Sigmoid colon (tissue), 7 donors: ENCODE data around the gene SOWAHA. TPM values are rescaled to one million over a fixed set of nuclear protein-coding genes. Genes with fewer than 3 reads are reported as not detected.
A peak's percentile ranks its signal among the peaks of the same experiment; 100 is the strongest.

ENCODE experiments used
- DNase-seq: peaks from one replicate; pipeline ENCODE4 v3.0.0-alpha.2; 2019
- H3K27ac ChIP-seq, 4 donors: fragments of 200-600 bp; sonication (generic); one replicate each; pipeline ENCODE4 v1.5.1; 2016 to 2019; ENCODE audit warnings: mild to moderate bottlenecking in 1 of 4
- H3K27me3 ChIP-seq, 3 donors: fragments of 200-600 bp; sonication (generic); one replicate each; pipeline ENCODE4 v1.5.1; 2019; ENCODE audit warnings: mild to moderate bottlenecking in 1 of 3
- H3K36me3 ChIP-seq, 4 donors: fragments of 200-600 bp; sonication (generic); one replicate each; pipeline ENCODE4 v1.5.1; 2016 to 2019
- H3K4me1 ChIP-seq, 4 donors: fragments of 200-600 bp; sonication (generic); one replicate each; pipeline ENCODE4 v1.5.1; 2017 to 2019
- H3K4me3 ChIP-seq, 4 donors: fragments of 200-600 bp; sonication (generic); one replicate each; pipeline ENCODE4 v1.5.1; 2017 to 2019; ENCODE audit warnings: mild to moderate bottlenecking in 2 of 4, moderate library complexity in 1 of 4
- H3K9me3 ChIP-seq, 4 donors: fragments of 200-600 bp in 3 of 4; sonication (generic) in 3 of 4; one replicate each; pipeline versions ENCODE4 v1.5.1 to v1.6.1; 2013 to 2019
- CTCF ChIP-seq, 4 experiments: fragments of 450-650 bp in 3 of 4; fragments of 200-600 bp in 1 of 4; IDR thresholded peaks; one replicate each; pipeline ENCODE4 v1.5.1; 2016 to 2019; ENCODE audit warnings: antibody characterized with exemption in 4 of 4, mild to moderate bottlenecking in 3 of 4, moderate library complexity in 2 of 4
- EP300 ChIP-seq, 4 donors: sonication (generic); formaldehyde crosslinking; IDR thresholded peaks; one replicate each; pipeline ENCODE4 v1.6.1; 2017; ENCODE audit warnings: antibody characterized with exemption in 4 of 4
- POLR2A ChIP-seq, 2 donors: fragments of 450-650 bp; IDR thresholded peaks; one replicate each; pipeline ENCODE4 v1.6.1; 2016; ENCODE audit warnings: antibody characterized with exemption in 2 of 2, mild to moderate bottlenecking in 2 of 2, moderate library complexity in 2 of 2
- POLR2AphosphoS5 ChIP-seq, 4 donors: sonication (generic); formaldehyde crosslinking; IDR thresholded peaks; one replicate each; pipeline ENCODE4 v1.6.1; 2017; ENCODE audit warnings: antibody characterized with exemption in 4 of 4
- WGBS, 2 donors: extraction: QIAGEN DNeasy Blood & Tissue Kit; methylation state at CpG; one replicate each; pipeline ENCODE4 v1.1.7; 2013; 5-methylcytosine and 5-hydroxymethylcytosine counted together
- intact Hi-C: fragments of 100-400 bp; cut with DNase I; formaldehyde crosslinking; loops from one replicate; pipeline ENCODE4 v1.15.1; 2023
- polyA plus RNA-seq, 3 donors: library from polyadenylated mRNA; stranded (reverse); fragments of 200-250 nt; gene quantifications; one replicate each; pipeline ENCODE4 v1.2.3, GENCODE V29; 2013
- total RNA-seq, 4 donors: library from RNA; depleted of rRNA; stranded (reverse); fragments of >200 nt; gene quantifications; one replicate each; pipeline ENCODE4 v1.1.0, GENCODE V29; 2016
- donor health status: healthy with polysubstance abuse.
- donor health status: Bipolar disorder and iron deficiency.
- donor health status: healthy.

Gene SOWAHA
- total RNA-seq (under 1 TPM in 2 of 4 donors, not detected in 2; 0.16 to 0.36 TPM), polyA plus RNA-seq (10 to 100 TPM in 2 of 3 donors, 1 to 10 TPM in 1; 8.0 to 33.8 (median 26.4) TPM)

- Histone ChIP-seq H3K9me3 (no peaks in the 10 kb centered on the region), H3K27me3 (peaks cover 29 to 51% (median 49%) of the 10 kb centered on the region in 3 donors), H3K36me3 (no peaks in the 10 kb centered on the region), H3K4me1 (peaks cover 0 to 17% (median 15%) of the 10 kb centered on the region in 4 donors), H3K4me3 (peak within 1 kb of the TSS; percentile 11 to 43 (median 36)), H3K27ac (peak within 1 kb of the TSS in 1 of 4 donors; percentile 32)
- WGBS, 2 donors, result 1 to 3% methylated on average over 68 of the region's 68 CpGs
- TF ChIP-seq CTCF (IDR thresholded peaks at IDR 0.05) (no peak), POLR2AphosphoS5 (IDR thresholded peaks at IDR 0.05) (peak in 1 of 4 donors; percentile 34), POLR2A (IDR thresholded peaks at IDR 0.05) (no peak)
- peak; percentile 56 for DNase-seq
- intact Hi-C loops, result no loop called here
Observed at GRCh38 chr5:132812781-132813598, at the start of gene SOWAHA. Gene SOWAHA (plus strand): TSS chr5:132813302. CDS start chr5:132813622, 320 bp downstream.

GRCh38 chr5:132764051-132764450 is 49.1 kb upstream of the SOWAHA start:
- WGBS, 2 donors, result 94 to 96% methylated on average over 10 of the region's 10 CpGs
- no peak overlapping the region for H3K4me3 ChIP-seq
- H3K9me3 ChIP-seq, result no peaks in the 10 kb centered on the region
- H3K4me1 ChIP-seq, result peaks cover 0 to 21% (median 16%) of the 10 kb centered on the region in 4 donors
- H3K27ac ChIP-seq, result no peak overlapping the region
- intact Hi-C loops, result no loop called here
- TF ChIP-seq POLR2AphosphoS5 (IDR thresholded peaks at IDR 0.05) (no peak), CTCF (IDR thresholded peaks at IDR 0.05) (no peak), EP300 (IDR thresholded peaks at IDR 0.05) (no peak), POLR2A (IDR thresholded peaks at IDR 0.05) (no peak)
- DNase-seq, result no peak
- H3K36me3 ChIP-seq, result peaks cover 6 to 62% (median 30%) of the 10 kb centered on the region in 4 donors
- no peaks in the 10 kb centered on the region for H3K27me3 ChIP-seq

GRCh38 chr5:132764671-132765238 is 48.3 kb upstream of the SOWAHA start:
- DNase-seq, result no peak
- no peak overlapping the region for H3K27ac ChIP-seq
- WGBS, 2 donors, result 90 to 91% methylated on average over 7 of the region's 7 CpGs
- H3K9me3 ChIP-seq, result no peaks in the 10 kb centered on the region
- H3K36me3 ChIP-seq, result peaks cover 6 to 55% (median 30%) of the 10 kb centered on the region in 4 donors
- no peaks in the 10 kb centered on the region for H3K27me3 ChIP-seq
- TF ChIP-seq POLR2AphosphoS5 (IDR thresholded peaks at IDR 0.05), result no peak
- TF ChIP-seq POLR2A (IDR thresholded peaks at IDR 0.05), result no peak
- TF ChIP-seq CTCF (IDR thresholded peaks at IDR 0.05), result no peak
- no peak for TF ChIP-seq EP300 (IDR thresholded peaks at IDR 0.05)
- no peak overlapping the region for H3K4me3 ChIP-seq
- intact Hi-C loops, result no loop called here
- peaks cover 0 to 21% (median 16%) of the 10 kb centered on the region in 4 donors for H3K4me1 ChIP-seq

GRCh38 chr5:132765311-132766019 is 47.6 kb upstream of the SOWAHA start:
- WGBS, 2 donors, result 69 to 82% methylated on average over 12 of the region's 12 CpGs
- H3K4me1 ChIP-seq, result peaks cover 0 to 21% (median 16%) of the 10 kb centered on the region in 4 donors
- no peak overlapping the region for H3K4me3 ChIP-seq
- no peak for DNase-seq
- intact Hi-C loops, result no loop called here
- H3K36me3 ChIP-seq, result peaks cover 6 to 48% (median 26%) of the 10 kb centered on the region in 4 donors
- no peaks in the 10 kb centered on the region for H3K27me3 ChIP-seq
- TF ChIP-seq EP300 (IDR thresholded peaks at IDR 0.05), result no peak
- TF ChIP-seq CTCF (IDR thresholded peaks at IDR 0.05), result no peak
- no peak for TF ChIP-seq POLR2AphosphoS5 (IDR thresholded peaks at IDR 0.05)
- TF ChIP-seq POLR2A (IDR thresholded peaks at IDR 0.05), result no peak
- no peaks in the 10 kb centered on the region for H3K9me3 ChIP-seq
- no peak overlapping the region for H3K27ac ChIP-seq
